ENCODE measurements around the gene SLC6A4. TPM values are rescaled to one million over a fixed set of nuclear protein-coding genes. Genes with fewer than 3 reads are reported as not detected.

SLC6A4 gene
- total RNA-seq, 1 donor from 2014 or later: 140 TPM

- no peak overlapping the region for H3K4me3 ChIP-seq
- no peaks in the 10 kb centered on the region for H3K36me3 ChIP-seq
- DNase-seq (no peak), ATAC-seq (no peak)
- no peaks in the 10 kb centered on the region for H3K27me3 ChIP-seq (ENCODE audit: low read depth)
- intact Hi-C loops (cut with DNase I): no loop called here
- H3K4me1 ChIP-seq: no peaks in the 10 kb centered on the region
- TF ChIP-seq, protein P1, sequence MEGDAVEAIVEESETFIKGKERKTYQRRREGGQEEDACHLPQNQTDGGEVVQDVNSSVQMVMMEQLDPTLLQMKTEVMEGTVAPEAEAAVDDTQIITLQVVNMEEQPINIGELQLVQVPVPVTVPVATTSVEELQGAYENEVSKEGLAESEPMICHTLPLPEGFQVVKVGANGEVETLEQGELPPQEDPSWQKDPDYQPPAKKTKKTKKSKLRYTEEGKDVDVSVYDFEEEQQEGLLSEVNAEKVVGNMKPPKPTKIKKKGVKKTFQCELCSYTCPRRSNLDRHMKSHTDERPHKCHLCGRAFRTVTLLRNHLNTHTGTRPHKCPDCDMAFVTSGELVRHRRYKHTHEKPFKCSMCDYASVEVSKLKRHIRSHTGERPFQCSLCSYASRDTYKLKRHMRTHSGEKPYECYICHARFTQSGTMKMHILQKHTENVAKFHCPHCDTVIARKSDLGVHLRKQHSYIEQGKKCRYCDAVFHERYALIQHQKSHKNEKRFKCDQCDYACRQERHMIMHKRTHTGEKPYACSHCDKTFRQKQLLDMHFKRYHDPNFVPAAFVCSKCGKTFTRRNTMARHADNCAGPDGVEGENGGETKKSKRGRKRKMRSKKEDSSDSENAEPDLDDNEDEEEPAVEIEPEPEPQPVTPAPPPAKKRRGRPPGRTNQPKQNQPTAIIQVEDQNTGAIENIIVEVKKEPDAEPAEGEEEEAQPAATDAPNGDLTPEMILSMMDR (IDR thresholded peaks at IDR 0.05): no peak
- no peak overlapping the region for H3K27ac ChIP-seq
- no peaks in the 10 kb centered on the region for H3K9me3 ChIP-seq
Measured at GRCh38 chr17:30196504-30196903, 39.0 kb downstream of the SLC6A4 start.

DNA sequence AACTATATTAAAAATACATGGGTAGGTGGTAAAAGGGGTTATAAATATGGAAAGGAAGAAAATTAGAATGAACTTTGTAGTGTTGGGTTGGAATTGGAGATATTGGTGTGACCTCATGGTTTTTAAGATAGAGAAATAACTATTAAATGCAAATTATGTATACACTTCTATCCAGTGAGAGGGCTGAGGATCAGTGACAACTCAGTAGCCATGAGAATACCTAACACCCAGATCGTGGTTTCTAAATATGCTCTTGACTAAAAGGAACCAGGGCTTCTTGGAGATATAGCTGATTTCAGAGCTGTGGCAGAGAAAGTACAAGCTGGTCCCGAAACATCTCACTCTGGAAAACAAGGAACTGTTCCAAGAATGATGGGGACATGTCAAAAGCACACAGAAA, 44.4 kb downstream of the SLC6A4 start:
- H3K27me3 ChIP-seq (ENCODE audit: low read depth): no peaks in the 10 kb centered on the region
- H3K9me3 ChIP-seq: no peaks in the 10 kb centered on the region
- H3K4me1 ChIP-seq: no peaks in the 10 kb centered on the region
- ATAC-seq (no peak), DNase-seq (no peak)
- H3K4me3 ChIP-seq: no peak overlapping the region
- peaks cover 9% of the 10 kb centered on the region for H3K36me3 ChIP-seq
- H3K27ac ChIP-seq: no peak overlapping the region
- intact Hi-C loops (cut with DNase I): no loop called here
- TF ChIP-seq, protein P1 (IDR thresholded peaks at IDR 0.05): no peak

GRCh38 chr17:30188211-30188939, 47.1 kb downstream of the SLC6A4 start:
- H3K9me3 ChIP-seq: no peaks in the 10 kb centered on the region
- ATAC-seq (no peak), DNase-seq (no peak)
- no peak overlapping the region for H3K27ac ChIP-seq
- H3K36me3 ChIP-seq: peaks cover 36% of the 10 kb centered on the region
- H3K4me1 ChIP-seq: no peaks in the 10 kb centered on the region
- TF ChIP-seq, protein P1 (IDR thresholded peaks at IDR 0.05): no peak
- intact Hi-C loops (cut with DNase I): no loop called here
- no peaks in the 10 kb centered on the region for H3K27me3 ChIP-seq (ENCODE audit: low read depth)
- H3K4me3 ChIP-seq: no peak overlapping the region

DNA sequence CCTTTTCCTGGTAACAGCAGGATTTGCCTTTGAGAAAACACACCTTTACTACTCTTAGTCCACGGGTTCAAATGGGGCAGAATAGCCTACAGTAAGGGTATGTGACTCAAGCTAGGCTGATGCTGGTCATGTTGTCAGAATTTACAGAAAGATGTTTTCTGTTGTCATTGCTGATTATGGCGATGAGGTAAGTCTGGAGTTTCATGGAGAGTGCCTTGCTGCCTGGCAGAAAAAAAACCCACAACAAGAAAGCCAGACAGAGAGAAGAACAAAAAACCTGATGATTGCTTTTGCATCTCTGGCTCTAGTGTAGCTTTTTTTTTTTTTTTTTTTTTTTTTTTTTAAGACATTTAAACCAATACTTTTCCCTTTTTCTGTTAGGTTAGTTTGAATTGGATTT, 47.9 kb downstream of the SLC6A4 start:
- TF ChIP-seq, protein P1 (IDR thresholded peaks at IDR 0.05): no peak
- Histone ChIP-seq H3K27me3 (ENCODE audit: low read depth) (no peaks in the 10 kb centered on the region), H3K9me3 (no peaks in the 10 kb centered on the region), H3K36me3 (peaks cover 44% of the 10 kb centered on the region), H3K27ac (no peak overlapping the region), H3K4me1 (no peaks in the 10 kb centered on the region), H3K4me3 (no peak overlapping the region)
- intact Hi-C loops (cut with DNase I): no loop called here
- DNase-seq (no peak), ATAC-seq (no peak)

GRCh38 chr17:30186761-30187160, 48.7 kb downstream of the SLC6A4 start:
- intact Hi-C loops (cut with DNase I): no loop called here
- TF ChIP-seq, protein P1 (IDR thresholded peaks at IDR 0.05): no peak
- H3K27me3 ChIP-seq (ENCODE audit: low read depth): no peaks in the 10 kb centered on the region

More at GRCh38 chr17:30186761-30187160, 48.7 kb downstream of the SLC6A4 start:
- H3K27ac ChIP-seq: no peak overlapping the region
- H3K9me3 ChIP-seq: no peaks in the 10 kb centered on the region
- H3K36me3 ChIP-seq: peaks cover 52% of the 10 kb centered on the region
- no peak overlapping the region for H3K4me3 ChIP-seq
- no peaks in the 10 kb centered on the region for H3K4me1 ChIP-seq
- no peak for ATAC-seq
- DNase-seq: no peak
